Pulmonary artery endothelial cell (primary cell): ENCODE results near the gene OLFML2B. TPM values are rescaled to one million over a fixed set of nuclear protein-coding genes. Genes with fewer than 3 reads are reported as not detected.
A peak's percentile ranks its signal among the peaks of the same experiment; 100 is the strongest.
"Not testable (repeated sequence)": the region's sequence is repeated elsewhere in the genome, so short reads cannot be mapped to it uniquely, and the experiment has no call there.

ENCODE experiments used
- DNase-seq: peaks from one replicate; pipeline ENCODE4 v3.0.0-alpha.2; 2011; ENCODE audit warnings: low read depth, low spot score
- total RNA-seq: library from RNA; depleted of rRNA; stranded (reverse); fragments of >200 nt; gene quantifications from 2 replicates; pipeline ENCODE4 v1.2.3, GENCODE V29; 2014

The OLFML2B gene
- total RNA-seq, 1 donor from 2014 or later = 0.13 TPM

DNA sequence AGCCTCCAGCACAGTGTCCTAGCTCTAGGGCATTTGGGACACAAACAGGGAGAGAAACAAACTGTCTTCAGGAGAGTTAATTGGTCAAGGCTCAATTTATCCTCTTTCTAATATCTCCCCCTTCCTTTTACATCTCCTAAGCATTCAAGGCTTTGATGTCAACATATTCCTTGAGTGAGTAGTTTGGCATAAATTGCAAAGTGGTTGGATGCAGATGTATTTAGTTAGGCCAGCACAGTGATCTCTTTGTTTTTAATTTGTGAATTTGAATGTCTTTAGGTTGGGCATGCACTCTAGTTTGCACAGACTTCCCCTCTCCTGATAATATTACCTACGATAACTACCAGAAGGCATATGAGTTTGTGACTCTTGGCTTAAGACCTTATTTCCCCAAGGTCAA, 12.5 kb upstream of the OLFML2B start:
- no peak for DNase-seq

DNA sequence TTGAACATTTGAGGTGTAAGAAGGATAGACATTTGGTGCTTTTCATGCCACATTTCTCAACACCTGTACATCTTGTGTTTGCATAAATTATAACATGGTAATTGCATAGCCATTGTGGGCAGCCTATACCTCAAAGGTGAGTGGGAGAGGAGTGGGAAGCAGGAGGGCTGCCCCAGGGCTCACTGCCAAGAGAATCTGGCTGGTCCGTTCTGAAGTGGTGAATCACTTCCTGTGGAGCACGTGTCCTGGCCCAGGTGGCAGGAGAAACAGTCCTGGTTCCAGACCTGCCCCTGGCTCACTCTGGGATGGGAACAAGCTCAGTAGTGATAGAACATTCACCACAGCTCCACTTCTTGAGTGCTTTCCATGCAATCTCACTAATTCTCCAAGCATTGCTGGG, 11.6 kb upstream of the OLFML2B start:
- no peak for DNase-seq

- no peak for DNase-seq
Observed at GRCh38 chr1:162033428-162033827, 9.8 kb upstream of the OLFML2B start.

DNA sequence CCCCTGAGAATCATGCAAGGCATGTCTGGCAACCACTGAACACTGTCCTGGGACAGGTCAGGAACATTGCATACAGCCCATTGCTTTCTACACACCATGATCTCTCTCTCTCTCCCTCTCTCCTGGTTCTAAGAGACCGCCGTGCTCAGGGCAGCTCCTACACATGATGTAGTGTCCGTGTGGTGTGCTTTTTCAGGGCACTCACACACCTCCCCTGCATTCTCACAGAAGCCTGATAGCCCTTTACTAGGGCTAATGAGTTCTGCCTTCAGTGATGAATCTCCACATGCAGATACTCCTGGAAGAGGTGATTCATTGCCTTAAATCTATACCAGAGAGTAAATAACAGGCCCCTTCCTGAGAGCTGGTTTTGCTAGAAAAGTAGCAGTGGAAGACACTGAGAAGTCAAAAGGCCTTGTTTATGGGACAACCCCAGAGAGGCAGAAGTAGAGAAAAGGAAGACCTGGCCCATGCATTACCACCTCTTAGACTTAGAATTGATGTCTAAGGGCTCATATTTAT, 7.2 kb upstream of the OLFML2B start:
- DNase-seq = no peak

DNA sequence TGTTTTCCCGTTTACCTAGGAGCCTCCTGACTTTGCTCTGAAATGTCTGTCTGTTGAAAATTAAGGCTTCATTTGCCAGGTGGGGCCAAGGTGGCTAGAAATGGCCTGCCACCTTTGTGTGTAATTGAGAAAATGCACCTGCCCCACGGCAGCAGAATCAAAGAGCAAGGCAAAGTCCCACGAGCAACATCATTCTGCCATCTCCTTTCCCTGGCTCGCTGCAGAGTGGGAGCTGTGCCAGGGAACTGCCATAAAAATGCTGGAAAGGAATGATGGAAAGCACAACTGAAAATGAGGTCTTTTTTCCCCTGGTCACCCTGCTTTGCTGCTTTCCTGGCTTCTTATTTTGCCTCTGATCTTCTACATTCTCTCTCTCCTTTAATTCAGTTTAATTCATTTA, 5.5 kb upstream of the OLFML2B start:
- DNase-seq = no peak

DNA sequence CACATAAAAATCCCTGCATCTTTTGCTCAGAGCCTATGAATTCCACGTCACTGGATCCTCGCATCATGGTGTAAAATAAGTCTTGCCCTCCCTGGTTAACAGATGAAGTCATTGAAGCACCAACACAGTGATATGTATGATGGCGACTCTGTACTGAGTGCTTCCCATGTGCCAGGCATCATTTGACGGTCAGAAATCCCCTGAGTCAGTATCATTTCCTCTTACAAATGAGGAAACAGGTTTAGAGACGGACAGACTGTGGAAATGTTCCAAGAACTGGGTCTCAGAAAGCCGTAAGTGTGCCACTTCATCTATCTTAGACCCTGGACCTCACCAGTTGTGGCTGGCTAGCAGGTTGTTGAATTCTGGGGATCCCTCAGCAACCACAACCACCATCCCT, 5.1 kb upstream of the OLFML2B start:
- DNase-seq = no peak

DNA sequence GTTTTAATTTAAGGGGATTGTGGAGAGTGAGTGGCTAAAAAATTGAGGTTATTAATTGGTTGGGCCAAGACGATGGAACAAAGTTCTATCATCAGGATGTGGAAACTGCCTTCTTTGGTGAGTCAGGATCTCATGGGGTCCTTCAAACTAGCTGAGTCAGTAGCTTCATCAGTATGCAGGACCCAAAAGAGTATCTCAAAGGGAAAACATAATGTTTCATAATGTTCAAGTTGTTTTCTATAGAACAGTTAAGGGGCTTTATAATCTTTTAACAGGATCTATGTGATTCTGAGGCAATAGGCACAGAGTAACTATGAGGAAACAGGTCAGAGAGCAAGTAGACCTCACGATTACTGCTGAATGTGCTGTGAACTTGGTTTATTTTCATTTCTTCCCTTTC, 3.2 kb upstream of the OLFML2B start:
- DNase-seq = no peak

GRCh38 chr1:162025541-162025940, 1.9 kb upstream of the OLFML2B start:
- no peak for DNase-seq

GRCh38 chr1:162023181-162023546, 505 bp downstream of the OLFML2B start:
- no peak for DNase-seq

DNA sequence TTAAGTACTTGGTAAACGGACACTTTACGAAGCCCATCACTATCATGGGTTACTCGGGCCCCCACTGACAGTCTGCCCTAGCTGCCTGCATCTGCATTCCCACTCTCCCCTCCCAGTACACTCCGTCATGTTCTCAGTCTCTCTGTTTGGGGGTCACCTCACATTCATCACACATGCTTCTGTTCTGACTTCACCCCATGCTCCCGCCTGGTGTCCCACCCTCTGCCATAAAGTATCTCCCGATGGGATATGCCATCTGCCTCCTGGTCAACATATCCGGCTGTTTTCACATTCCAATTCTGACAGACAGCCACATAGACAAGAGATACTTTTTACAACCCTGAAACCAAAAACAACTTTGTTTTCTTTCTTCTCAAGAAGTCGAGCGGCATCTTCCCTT, 1.0 kb downstream of the OLFML2B start:
- no peak for DNase-seq

DNA sequence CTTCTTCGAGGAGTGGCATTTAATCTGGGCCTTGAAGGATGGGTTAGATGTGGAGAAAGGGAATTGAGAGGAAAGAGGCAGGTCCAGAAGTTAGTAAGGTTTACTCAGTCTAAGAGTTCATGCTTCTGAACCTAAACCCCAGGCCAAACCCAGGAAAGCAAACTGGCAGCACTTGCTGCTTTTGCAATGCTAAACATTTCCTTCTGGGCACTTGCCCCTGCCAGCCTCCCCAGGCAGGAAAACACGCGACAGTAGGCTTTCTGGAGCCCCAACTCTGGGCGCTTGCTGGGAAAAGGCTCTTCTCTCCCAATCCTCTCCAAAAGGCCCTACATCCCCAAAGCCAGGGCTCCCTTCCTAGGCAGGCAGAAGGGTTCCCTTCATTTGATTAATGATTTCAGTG, 2.5 kb downstream of the OLFML2B start:
- no peak for DNase-seq

GRCh38 chr1:162020150-162020549, 3.5 kb downstream of the OLFML2B start:
- DNase-seq = no peak

- DNase-seq = no peak
Observed at GRCh38 chr1:162019446-162019845, 4.2 kb downstream of the OLFML2B start.

GRCh38 chr1:162019006-162019405, 4.7 kb downstream of the OLFML2B start:
- DNase-seq = peak; percentile 54

- DNase-seq = no peak
Observed at GRCh38 chr1:162018418-162018817, 5.3 kb downstream of the OLFML2B start.

GRCh38 chr1:162017791-162018190, 5.9 kb downstream of the OLFML2B start:
- DNase-seq = not testable (repeated sequence)

DNA sequence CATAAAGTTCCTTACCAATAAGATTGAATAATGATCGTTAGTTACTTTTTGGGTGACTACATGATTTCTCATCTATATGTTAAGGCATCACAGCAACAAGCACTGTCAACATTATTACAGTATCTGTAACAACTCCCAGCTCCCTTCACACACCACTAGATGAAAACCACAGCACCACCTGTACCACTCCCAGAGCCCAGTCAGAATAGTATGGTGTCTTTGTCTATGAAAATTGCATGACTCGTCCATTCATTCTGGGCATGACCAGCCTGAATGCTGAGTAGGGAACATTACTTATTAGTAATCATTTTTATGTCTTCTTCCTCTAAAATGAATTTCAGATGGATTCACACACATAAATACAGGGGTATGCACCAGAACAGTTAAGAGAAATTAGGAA, 7.0 kb downstream of the OLFML2B start:
- no peak for DNase-seq

DNA sequence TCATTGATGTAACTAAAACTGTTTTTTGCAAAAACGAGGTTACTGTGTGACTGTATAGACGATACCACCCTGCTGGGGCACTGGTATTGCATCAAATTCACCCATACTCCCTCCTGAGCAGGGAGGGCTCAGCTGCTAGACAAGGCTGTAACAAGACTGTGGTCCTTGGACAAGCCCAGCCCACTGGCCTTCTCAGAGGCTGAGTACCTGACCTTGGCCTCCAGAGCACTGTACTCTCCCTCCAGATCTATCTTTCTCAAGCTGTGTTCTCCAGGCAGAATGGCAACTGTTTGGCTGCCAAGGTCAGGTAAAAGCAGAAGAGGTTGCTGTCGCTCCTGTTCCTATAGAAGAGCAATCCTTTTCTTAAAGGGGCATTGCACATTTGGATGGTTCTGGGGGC, 8.5 kb downstream of the OLFML2B start:
- DNase-seq = no peak

GRCh38 chr1:162014202-162014601, 9.5 kb downstream of the OLFML2B start:
- DNase-seq = no peak

GRCh38 chr1:162013289-162013688, 10.4 kb downstream of the OLFML2B start:
- DNase-seq = no peak

DNA sequence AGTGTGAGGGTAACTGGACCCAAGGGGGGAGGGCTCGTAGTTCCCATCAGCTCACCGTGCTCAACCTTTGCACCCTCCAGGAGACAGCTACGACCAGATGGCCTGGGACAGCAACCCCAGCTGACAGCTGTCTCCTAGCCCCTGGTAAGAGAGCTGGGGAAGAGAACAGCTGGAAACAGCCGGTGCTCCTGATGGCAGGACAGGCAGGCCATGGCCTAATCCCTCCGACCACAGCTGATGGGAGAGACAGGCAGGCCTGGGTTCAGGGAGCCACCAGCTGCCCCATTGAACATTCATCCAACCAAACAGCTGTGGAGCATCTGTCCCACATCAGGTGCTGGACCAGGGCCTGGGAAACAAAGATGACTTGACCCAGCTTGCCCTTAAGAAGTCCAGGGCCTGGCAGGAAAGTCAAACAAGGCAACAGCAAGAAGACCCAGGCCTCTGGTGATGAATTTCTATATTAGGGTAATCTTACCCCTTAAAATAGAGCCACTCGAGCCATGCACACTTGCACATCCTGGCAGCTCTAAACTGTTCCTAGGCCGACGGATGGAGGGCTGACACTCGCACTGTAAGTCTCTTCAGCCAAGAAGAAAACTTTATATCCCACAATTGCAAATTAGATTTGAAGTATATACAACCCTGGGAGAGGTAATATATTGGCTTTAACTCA, 12.2 kb downstream of the OLFML2B start:
- DNase-seq = no peak

DNA sequence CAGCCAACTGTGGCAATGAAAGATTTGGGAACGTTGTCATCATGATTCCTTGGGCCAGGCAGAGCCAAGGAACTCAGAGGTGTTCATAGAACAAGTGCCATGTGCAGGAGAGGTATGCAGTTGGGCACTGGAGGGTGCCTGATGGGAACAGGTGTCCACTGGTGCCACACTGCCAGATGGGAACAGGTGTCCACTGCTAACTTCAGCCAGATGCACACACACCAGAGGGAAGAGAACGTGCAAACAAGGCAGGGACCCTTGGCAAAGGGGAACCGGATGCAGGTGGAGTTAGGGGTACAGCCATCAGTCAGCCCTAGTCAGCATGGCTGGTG, 13.5 kb downstream of the OLFML2B start:
- DNase-seq = no peak

- DNase-seq = no peak
Observed at GRCh38 chr1:162009501-162010174, 14.0 kb downstream of the OLFML2B start.
